IPS-11a (cell line): ENCODE data around the gene ZFYVE26.
A peak's percentile ranks its signal among the peaks of the same experiment; 100 is the strongest.
"Not testable (repeated sequence)": the region's sequence is repeated elsewhere in the genome, so short reads cannot be mapped to it uniquely, and the experiment has no call there.

ENCODE experiments used
- H3K4me3 ChIP-seq: one replicate; pipeline ENCODE4 v1.5.1; 2013; ENCODE audit warnings: low read depth, low read length, control low read depth

Gene ZFYVE26

GRCh38 chr14:67816326-67817002 lies at the start of gene ZFYVE26:
Gene ZFYVE26 (minus strand): TSS chr14:67816590. CDS start chr14:67815963, 627 bp downstream.
- H3K4me3 ChIP-seq = peak within 1 kb of the TSS; percentile 89

- no peak overlapping the region for H3K4me3 ChIP-seq
Observed at GRCh38 chr14:67863223-67863622, 46.8 kb upstream of the ZFYVE26 start.

- H3K4me3 ChIP-seq = no peak overlapping the region
Observed at GRCh38 chr14:67859169-67859749, 42.9 kb upstream of the ZFYVE26 start.

- no peak overlapping the region for H3K4me3 ChIP-seq
Observed at GRCh38 chr14:67857778-67858350, 41.5 kb upstream of the ZFYVE26 start.

GRCh38 chr14:67856827-67857226 lies 40.4 kb upstream of the ZFYVE26 start:
- no peak overlapping the region for H3K4me3 ChIP-seq

- no peak overlapping the region for H3K4me3 ChIP-seq
Observed at GRCh38 chr14:67853715-67854114, 37.3 kb upstream of the ZFYVE26 start.

- H3K4me3 ChIP-seq = no peak overlapping the region
Observed at GRCh38 chr14:67852926-67853604, 36.7 kb upstream of the ZFYVE26 start.

GRCh38 chr14:67851785-67852410 lies 35.5 kb upstream of the ZFYVE26 start:
- no peak overlapping the region for H3K4me3 ChIP-seq

- no peak overlapping the region for H3K4me3 ChIP-seq
Observed at GRCh38 chr14:67850066-67850830, 33.9 kb upstream of the ZFYVE26 start.

- H3K4me3 ChIP-seq = no peak overlapping the region
Observed at GRCh38 chr14:67846029-67846610, 29.7 kb upstream of the ZFYVE26 start.

- H3K4me3 ChIP-seq = no peak overlapping the region
Observed at GRCh38 chr14:67837011-67837624, 20.7 kb upstream of the ZFYVE26 start.

GRCh38 chr14:67835596-67835995 lies 19.2 kb upstream of the ZFYVE26 start:
- H3K4me3 ChIP-seq = no peak overlapping the region

- H3K4me3 ChIP-seq = no peak overlapping the region
Observed at GRCh38 chr14:67833403-67833802, 17.0 kb upstream of the ZFYVE26 start.

GRCh38 chr14:67831113-67831512 lies 14.7 kb upstream of the ZFYVE26 start:
- H3K4me3 ChIP-seq = no peak overlapping the region

- H3K4me3 ChIP-seq = no peak overlapping the region
Observed at GRCh38 chr14:67821121-67821520, 4.7 kb upstream of the ZFYVE26 start.

GRCh38 chr14:67820428-67820971 lies 4.1 kb upstream of the ZFYVE26 start:
- H3K4me3 ChIP-seq = peak overlapping the region; percentile 94

GRCh38 chr14:67819563-67820421 lies 3.4 kb upstream of the ZFYVE26 start, which contains the start of gene RAD51B:
Gene RAD51B (plus strand): TSS chr14:67819779.
- H3K4me3 ChIP-seq = peak within 1 kb of the TSS; percentile 94

GRCh38 chr14:67818476-67818875 lies 2.1 kb upstream of the ZFYVE26 start:
- H3K4me3 ChIP-seq = not testable (repeated sequence)
